Keratinocyte (primary cell): ENCODE data around the gene TLR6.

Experiments used
- EZH2 ChIP-seq: IDR thresholded peaks from one replicate; pipeline ENCODE4 v1.6.1; 2012; ENCODE audit warnings: inconsistent platforms, mild to moderate bottlenecking, low read length, moderate library complexity
- TF ChIP-seq, protein P1 (sequence below), 3 experiments: IDR thresholded peaks in 1 of 3; conservative IDR thresholded peaks in 1 of 3; optimal IDR thresholded peaks in 1 of 3; 2 replicates in 2 of 3; 3 replicates in 1 of 3; pipeline versions ENCODE3 to v1.5.1; 2011; ENCODE audit warnings: low read length in 3 of 3, mild to moderate bottlenecking in 3 of 3, moderate library complexity in 2 of 3, control low read depth in 1 of 3, inconsistent platforms in 1 of 3; ENCODE audit not compliant: insufficient read depth in 2 of 3; ENCODE audit errors: extremely low read depth in 1 of 3

DNA sequence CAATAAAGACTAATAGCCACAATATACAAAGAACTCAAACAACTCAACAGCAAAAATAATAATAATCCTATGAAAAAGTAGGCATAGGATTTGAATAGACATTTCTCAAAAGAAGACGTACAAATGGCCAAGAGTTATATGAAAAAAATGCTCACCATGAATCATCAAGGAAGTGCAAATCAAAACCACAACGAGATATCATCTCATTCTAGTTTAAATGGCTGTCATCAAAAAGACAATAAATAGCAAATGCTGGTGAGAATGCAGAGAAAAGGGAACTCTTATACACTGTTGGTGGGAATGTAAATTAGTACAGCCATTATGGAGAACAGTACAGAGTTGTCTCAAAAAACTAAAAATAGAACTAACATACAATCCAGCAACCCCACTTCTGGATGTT lies 18.8 kb downstream of the TLR6 start:
- TF ChIP-seq, protein P1, sequence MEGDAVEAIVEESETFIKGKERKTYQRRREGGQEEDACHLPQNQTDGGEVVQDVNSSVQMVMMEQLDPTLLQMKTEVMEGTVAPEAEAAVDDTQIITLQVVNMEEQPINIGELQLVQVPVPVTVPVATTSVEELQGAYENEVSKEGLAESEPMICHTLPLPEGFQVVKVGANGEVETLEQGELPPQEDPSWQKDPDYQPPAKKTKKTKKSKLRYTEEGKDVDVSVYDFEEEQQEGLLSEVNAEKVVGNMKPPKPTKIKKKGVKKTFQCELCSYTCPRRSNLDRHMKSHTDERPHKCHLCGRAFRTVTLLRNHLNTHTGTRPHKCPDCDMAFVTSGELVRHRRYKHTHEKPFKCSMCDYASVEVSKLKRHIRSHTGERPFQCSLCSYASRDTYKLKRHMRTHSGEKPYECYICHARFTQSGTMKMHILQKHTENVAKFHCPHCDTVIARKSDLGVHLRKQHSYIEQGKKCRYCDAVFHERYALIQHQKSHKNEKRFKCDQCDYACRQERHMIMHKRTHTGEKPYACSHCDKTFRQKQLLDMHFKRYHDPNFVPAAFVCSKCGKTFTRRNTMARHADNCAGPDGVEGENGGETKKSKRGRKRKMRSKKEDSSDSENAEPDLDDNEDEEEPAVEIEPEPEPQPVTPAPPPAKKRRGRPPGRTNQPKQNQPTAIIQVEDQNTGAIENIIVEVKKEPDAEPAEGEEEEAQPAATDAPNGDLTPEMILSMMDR (optimal IDR thresholded peaks at IDR 0.05 in 1 of 3, IDR thresholded peaks at IDR 0.05 in 1 of 3, conservative IDR thresholded peaks at IDR 0.05 in 1 of 3; ENCODE audit: extremely low read depth in 1 of 3, insufficient read depth in 2 of 3, low read length in 3 of 3): no peak
- no peak for TF ChIP-seq EZH2
